Stimulated activated CD8-positive, alpha-beta memory T cell treated with anti-CD3 and anti-CD28 coated beads, Interleukin-4, amount 100 ng/mL, for 48 hours (primary cell): ENCODE results near the gene PCDHGA2.
A peak's percentile ranks its signal among the peaks of the same experiment; 100 is the strongest.

Experiments used
- DNase-seq: peaks from one replicate; pipeline ENCODE4 v3.0.0-alpha.2; 2020

PCDHGA2 gene

DNA sequence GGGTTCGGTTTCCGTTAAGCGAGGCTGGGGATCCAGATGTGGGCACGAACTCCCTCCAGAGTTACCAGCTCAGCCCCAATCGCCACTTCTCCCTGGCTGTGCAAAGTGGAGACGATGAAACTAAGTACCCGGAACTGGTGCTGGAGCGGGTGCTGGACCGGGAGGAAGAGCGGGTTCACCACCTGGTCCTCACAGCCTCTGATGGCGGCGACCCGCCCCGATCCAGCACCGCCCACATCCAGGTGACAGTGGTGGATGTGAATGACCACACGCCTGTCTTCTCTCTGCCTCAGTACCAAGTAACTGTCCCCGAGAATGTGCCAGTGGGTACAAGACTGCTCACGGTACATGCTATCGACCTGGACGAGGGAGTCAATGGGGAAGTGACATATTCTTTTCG lies 44.8 kb downstream of the PCDHGA2 start:
- DNase-seq = no peak

DNA sequence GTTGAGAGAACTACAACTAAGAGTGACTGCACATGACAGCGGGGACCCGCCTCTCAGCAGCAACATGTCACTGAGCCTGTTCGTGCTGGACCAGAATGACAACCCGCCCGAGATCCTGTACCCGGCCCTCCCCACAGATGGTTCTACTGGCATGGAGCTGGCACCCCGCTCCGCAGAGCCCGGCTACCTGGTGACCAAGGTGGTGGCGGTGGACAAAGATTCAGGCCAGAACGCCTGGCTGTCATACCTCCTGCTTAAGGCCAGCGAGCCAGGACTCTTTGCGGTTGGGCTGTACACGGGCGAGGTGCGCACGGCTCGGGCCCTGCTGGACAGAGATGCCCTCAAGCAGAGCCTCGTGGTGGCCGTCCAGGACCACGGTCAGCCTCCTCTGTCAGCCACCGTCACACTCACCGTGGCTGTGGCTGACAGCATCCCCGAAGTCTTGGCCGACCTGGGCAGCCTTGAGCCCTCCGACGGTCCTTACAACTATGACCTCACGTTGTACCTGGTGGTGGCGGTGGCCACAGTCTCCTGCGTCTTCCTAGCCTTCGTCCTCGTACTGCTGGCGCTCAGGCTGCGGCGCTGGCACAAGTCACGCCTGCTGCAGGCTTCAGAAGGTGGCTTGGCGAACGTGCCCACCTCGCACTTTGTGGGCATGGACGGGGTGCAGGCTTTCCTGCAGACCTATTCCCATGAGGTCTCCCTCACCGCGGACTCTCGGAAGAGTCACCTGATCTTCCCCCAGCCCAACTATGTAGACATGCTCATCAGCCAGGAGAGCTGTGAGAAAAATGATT lies 46.1 kb downstream of the PCDHGA2 start:
- DNase-seq = no peak

DNA sequence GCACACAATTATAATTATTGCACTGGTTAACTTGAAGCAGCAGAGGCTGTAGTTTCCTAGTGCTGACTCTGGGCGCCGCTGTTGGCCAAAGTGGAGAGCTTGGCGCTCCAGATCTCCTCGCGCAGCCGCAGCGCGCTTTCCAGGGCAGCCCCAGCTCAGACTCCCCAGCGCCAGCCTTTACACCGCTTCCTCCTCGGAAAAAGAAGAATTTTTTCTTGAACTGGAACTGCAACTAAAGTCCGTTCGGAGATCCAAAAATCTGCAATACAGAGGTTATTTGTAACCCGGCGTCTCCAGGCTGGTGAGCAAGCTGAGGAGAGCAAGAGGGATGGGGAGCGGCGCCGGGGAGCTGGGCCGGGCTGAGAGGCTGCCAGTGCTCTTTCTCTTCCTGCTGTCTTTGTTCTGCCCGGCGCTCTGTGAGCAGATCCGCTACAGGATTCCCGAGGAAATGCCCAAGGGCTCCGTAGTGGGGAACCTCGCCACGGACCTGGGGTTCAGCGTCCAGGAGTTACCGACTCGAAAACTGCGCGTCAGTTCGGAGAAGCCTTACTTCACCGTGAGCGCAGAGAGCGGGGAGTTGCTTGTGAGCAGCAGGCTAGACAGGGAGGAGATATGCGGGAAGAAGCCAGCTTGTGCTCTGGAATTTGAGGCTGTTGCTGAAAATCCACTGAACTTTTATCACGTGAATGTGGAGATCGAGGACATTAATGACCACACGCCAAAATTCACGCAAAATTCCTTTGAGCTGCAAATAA lies 49.2 kb downstream of the PCDHGA2 start, which contains the start of gene PCDHGB4:
TSS of gene PCDHGB4 (plus strand) at position 142 of the 755 bp plus-strand sequence. CDS start at position 329, 187 bp downstream.
- peak; percentile 41 for DNase-seq

DNA sequence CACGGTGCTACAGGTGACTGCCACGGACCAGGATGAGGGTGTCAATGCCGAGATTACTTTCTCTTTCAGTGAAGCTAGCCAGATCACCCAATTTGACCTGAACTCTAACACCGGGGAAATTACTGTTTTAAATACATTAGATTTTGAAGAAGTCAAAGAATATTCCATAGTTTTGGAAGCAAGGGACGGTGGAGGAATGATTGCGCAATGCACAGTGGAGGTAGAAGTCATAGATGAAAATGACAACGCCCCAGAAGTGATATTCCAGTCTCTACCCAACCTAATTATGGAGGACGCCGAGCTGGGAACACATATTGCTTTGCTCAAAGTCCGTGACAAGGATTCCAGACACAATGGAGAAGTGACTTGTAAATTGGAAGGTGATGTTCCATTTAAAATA lies 50.1 kb downstream of the PCDHGA2 start:
- no peak for DNase-seq

DNA sequence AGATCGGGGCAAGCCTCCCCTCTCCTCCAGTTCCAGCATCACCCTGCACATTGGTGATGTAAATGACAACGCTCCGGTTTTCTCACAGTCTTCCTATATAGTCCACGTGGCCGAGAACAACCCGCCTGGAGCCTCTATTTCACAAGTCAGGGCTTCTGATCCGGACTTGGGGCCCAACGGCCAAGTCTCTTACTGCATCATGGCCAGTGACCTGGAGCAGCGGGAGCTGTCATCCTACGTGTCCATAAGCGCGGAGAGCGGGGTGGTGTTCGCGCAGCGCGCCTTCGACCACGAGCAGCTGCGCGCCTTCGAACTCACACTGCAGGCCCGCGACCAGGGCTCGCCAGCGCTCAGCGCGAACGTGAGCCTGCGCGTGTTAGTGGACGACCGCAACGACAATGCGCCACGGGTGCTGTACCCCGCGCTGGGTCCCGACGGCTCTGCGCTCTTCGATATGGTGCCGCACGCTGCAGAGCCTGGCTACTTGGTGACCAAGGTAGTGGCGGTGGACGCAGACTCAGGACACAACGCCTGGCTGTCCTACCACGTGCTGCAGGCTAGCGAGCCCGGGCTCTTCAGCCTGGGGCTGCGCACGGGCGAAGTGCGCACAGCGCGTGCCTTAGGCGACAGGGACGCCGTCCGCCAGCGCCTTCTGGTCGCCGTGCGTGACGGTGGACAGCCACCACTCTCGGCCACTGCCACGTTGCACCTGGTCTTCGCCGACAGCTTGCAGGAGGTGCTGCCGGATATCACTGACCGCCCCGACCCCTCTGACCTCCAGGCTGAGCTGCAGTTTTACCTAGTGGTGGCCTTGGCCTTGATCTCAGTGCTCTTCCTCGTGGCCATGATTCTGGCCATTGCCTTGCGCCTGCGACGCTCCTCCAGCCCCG lies 50.8 kb downstream of the PCDHGA2 start:
- no peak for DNase-seq

DNA sequence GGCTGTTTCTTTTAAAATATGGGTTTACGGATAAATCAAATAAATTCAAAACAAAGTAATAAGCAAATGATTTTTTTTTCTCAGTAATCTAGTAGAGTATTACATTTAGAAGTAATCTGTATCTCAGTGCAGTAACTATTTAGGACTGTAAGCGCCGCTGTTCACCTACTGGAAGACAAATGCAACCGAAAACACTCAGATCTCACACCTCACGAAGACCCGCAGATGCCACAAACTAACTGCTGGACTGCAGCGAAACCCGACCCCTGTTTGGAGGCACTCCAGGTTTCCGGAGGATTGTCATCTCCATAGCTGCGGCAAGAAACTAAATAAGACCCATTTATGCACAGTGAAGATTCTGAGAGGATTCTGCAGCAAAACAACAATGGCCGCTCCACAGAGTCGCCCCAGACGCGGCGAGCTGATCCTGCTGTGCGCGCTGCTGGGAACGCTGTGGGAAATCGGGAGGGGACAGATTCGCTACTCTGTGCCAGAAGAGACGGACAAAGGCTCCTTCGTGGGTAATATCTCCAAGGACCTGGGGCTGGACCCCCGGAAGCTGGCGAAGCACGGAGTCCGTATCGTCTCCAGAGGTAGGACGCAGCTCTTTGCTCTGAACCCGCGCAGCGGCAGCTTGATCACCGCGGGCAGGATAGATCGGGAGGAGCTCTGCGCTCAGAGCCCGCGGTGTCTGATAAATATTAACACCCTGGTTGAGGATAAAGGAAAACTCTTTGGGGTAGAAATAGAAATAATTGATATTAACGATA lies 54.1 kb downstream of the PCDHGA2 start, which contains the start of gene PCDHGA8:
TSS of gene PCDHGA8 (plus strand) at position 205 of the 770 bp plus-strand sequence. CDS start at position 386, 181 bp downstream.
- DNase-seq = no peak
